ENCODE data around the gene UTP14A.

UTP14A gene

GRCh38 chrX:129958814-129959492 is 53.0 kb downstream of the UTP14A start:
- no peak for DNase-seq (ENCODE audit: low spot score in 2 of 2)
- no peaks in the 10 kb centered on the region for H3K36me3 Mint-ChIP-seq
- H3K27ac Mint-ChIP-seq: no peak overlapping the region
- no peak for ATAC-seq
- H3K4me3 Mint-ChIP-seq: no peak overlapping the region
- H3K9me3 Mint-ChIP-seq: no peaks in the 10 kb centered on the region
- H3K4me1 Mint-ChIP-seq: peaks cover 19% of the 10 kb centered on the region

- Mint-ChIP-seq H3K4me1 (peaks cover 19% of the 10 kb centered on the region), H3K9me3 (no peaks in the 10 kb centered on the region), H3K27ac (no peak overlapping the region), H3K4me3 (no peak overlapping the region), H3K36me3 (no peaks in the 10 kb centered on the region)
- DNase-seq (ENCODE audit: low spot score in 2 of 2): no peak
- ATAC-seq: no peak
Measured at GRCh38 chrX:129959493-129959832, 53.5 kb downstream of the UTP14A start.

- Mint-ChIP-seq H3K4me1 (peaks cover 19% of the 10 kb centered on the region), H3K36me3 (no peaks in the 10 kb centered on the region), H3K9me3 (no peaks in the 10 kb centered on the region), H3K27ac (peak overlapping the region; percentile 89), H3K4me3 (peak overlapping the region; percentile 63)
- peak; percentile 97 for ATAC-seq
- peak; percentile 48 to 75 for DNase-seq (ENCODE audit: low spot score in 2 of 2)
Measured at GRCh38 chrX:129961180-129962083, 55.5 kb downstream of the UTP14A start.

GRCh38 chrX:129963729-129964128 is 57.8 kb downstream of the UTP14A start:
- Mint-ChIP-seq H3K36me3 (no peaks in the 10 kb centered on the region), H3K4me3 (no peak overlapping the region), H3K27ac (no peak overlapping the region), H3K4me1 (peaks cover 12% of the 10 kb centered on the region), H3K9me3 (no peaks in the 10 kb centered on the region)
- no peak for ATAC-seq
- DNase-seq (ENCODE audit: low spot score in 2 of 2): no peak

- peaks cover 12% of the 10 kb centered on the region for H3K4me1 Mint-ChIP-seq
- ATAC-seq (no peak), DNase-seq (ENCODE audit: low spot score in 2 of 2) (no peak)
- no peaks in the 10 kb centered on the region for H3K36me3 Mint-ChIP-seq
- H3K27ac Mint-ChIP-seq: no peak overlapping the region
- no peaks in the 10 kb centered on the region for H3K9me3 Mint-ChIP-seq
- H3K4me3 Mint-ChIP-seq: no peak overlapping the region
Measured at GRCh38 chrX:129965166-129965565, 59.2 kb downstream of the UTP14A start.

GRCh38 chrX:129968968-129969367 is 63.0 kb downstream of the UTP14A start:
- Mint-ChIP-seq H3K9me3 (no peaks in the 10 kb centered on the region), H3K27ac (no peak overlapping the region), H3K36me3 (no peaks in the 10 kb centered on the region), H3K4me3 (no peak overlapping the region), H3K4me1 (no peaks in the 10 kb centered on the region)
- DNase-seq (ENCODE audit: low spot score in 2 of 2) (no peak), ATAC-seq (no peak)

GRCh38 chrX:129976441-129976840 is 70.5 kb downstream of the UTP14A start:
- no peaks in the 10 kb centered on the region for H3K36me3 Mint-ChIP-seq
- no peak overlapping the region for H3K27ac Mint-ChIP-seq
- H3K9me3 Mint-ChIP-seq: no peaks in the 10 kb centered on the region
- DNase-seq (ENCODE audit: low spot score in 2 of 2): no peak
- no peaks in the 10 kb centered on the region for H3K4me1 Mint-ChIP-seq
- no peak overlapping the region for H3K4me3 Mint-ChIP-seq
- no peak for ATAC-seq

Data from stimulated activated effector memory CD8-positive, alpha-beta T cell treated with anti-CD3 and anti-CD28 coated beads, Interleukin-12 subunit alpha, Interleukin-12 subunit beta, amount 100 ng/mL, for 72 hours (primary cell).